ENCODE data around the gene HGD.
"Not testable (repeated sequence)": the region's sequence is repeated elsewhere in the genome, so short reads cannot be mapped to it uniquely, and the experiment has no call there.

The HGD gene

GRCh38 chr3:120682095-120682681 lies at the start of gene HGD:
HGD (minus strand) TSS chr3:120682239; CDS start chr3:120682111, 128 bp downstream.
- FAIRE-seq, result peak; percentile 90

GRCh38 chr3:120730576-120731542 lies 48.8 kb upstream of the HGD start:
- no peak for FAIRE-seq

- FAIRE-seq, result no peak
Observed at GRCh38 chr3:120726791-120727190, 44.8 kb upstream of the HGD start.

- FAIRE-seq, result not testable (repeated sequence)
Observed at GRCh38 chr3:120719167-120719834, 37.3 kb upstream of the HGD start.

- no peak for FAIRE-seq
Observed at GRCh38 chr3:120713262-120713661, 31.2 kb upstream of the HGD start.

- FAIRE-seq, result no peak
Observed at GRCh38 chr3:120710369-120710768, 28.3 kb upstream of the HGD start.

- FAIRE-seq, result peak; percentile 30
Observed at GRCh38 chr3:120708408-120708807, 26.4 kb upstream of the HGD start.

GRCh38 chr3:120706950-120707349 lies 24.9 kb upstream of the HGD start:
- FAIRE-seq, result no peak

GRCh38 chr3:120705884-120706582 lies 24.0 kb upstream of the HGD start:
- peak; percentile 43 for FAIRE-seq

- FAIRE-seq, result peak; percentile 92
Observed at GRCh38 chr3:120699333-120699732, 17.3 kb upstream of the HGD start.

- peak; percentile 74 for FAIRE-seq
Observed at GRCh38 chr3:120693439-120694171, 11.6 kb upstream of the HGD start.

GRCh38 chr3:120689395-120689794 lies 7.4 kb upstream of the HGD start:
- FAIRE-seq, result no peak

- FAIRE-seq, result no peak
Observed at GRCh38 chr3:120688121-120688520, 6.1 kb upstream of the HGD start.

- no peak for FAIRE-seq
Observed at GRCh38 chr3:120685411-120685810, 3.4 kb upstream of the HGD start.

GRCh38 chr3:120684896-120685295 lies 2.9 kb upstream of the HGD start:
- FAIRE-seq, result no peak

GRCh38 chr3:120683671-120684301 lies 1.7 kb upstream of the HGD start:
- no peak for FAIRE-seq

GRCh38 chr3:120683213-120683612 lies 1.2 kb upstream of the HGD start:
- no peak for FAIRE-seq

GRCh38 chr3:120681506-120682038 lies 467 bp downstream of the HGD start:
- no peak for FAIRE-seq

GRCh38 chr3:120681018-120681417 lies 1.0 kb downstream of the HGD start:
- no peak for FAIRE-seq

GRCh38 chr3:120680193-120680894 lies 1.7 kb downstream of the HGD start:
- no peak for FAIRE-seq

- FAIRE-seq, result peak; percentile 69
Observed at GRCh38 chr3:120678984-120679383, 3.1 kb downstream of the HGD start.

Data from islet of Langerhans (tissue), 1 donor.